ENCODE data around the gene ZMYND19. TPM values are rescaled to one million over a fixed set of nuclear protein-coding genes. Genes with fewer than 3 reads are reported as not detected.
"Not testable (repeated sequence)": the region's sequence is repeated elsewhere in the genome, so short reads cannot be mapped to it uniquely, and the experiment has no call there.

ZMYND19 gene
- total RNA-seq, 1 experiment from 2014 or later, result 51.9 TPM

DNA sequence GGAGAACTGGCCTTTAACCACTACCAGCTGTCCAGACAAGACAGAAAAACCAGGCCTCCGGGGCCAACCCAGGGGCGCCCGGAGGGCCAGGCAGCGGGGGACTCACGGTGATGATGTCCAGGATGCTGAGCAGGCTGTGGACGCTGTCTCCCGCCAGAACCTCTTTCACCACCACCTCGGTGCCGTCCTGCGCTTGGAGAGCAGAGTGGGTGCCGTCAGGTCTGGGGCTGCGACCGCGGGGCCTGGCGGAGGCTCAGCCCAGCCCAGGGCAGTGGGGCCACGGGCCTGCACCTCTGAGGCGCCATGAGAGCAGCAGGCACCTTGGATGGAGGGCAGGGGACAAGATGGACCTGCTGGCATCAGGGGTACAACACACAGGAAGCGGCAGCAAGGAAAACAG lies 49.8 kb downstream of the ZMYND19 start:
- CTCF ChIA-PET, result interaction anchor here (1.1 to 1.8 kb wide), 2 partner anchors 38 to 39 kb away, joined by 5 to 6 read pairs; partner anchors contain the start of gene DPH7
- H3K27ac Mint-ChIP-seq (ENCODE audit: low read depth, unreplicated experiment), result no peak overlapping the region
- intact Hi-C loops (cut with micrococcal nuclease), result no loop called here
- no peak for DNase-seq (ENCODE audit: unreplicated experiment)
- H3K4me1 Mint-ChIP-seq (ENCODE audit: insufficient read depth, unreplicated experiment), result no peaks in the 10 kb centered on the region
- H3K9me3 Mint-ChIP-seq (ENCODE audit: unreplicated experiment), result no peaks in the 10 kb centered on the region
- BruUV-seq (replicated peaks), result no TSS peak
- H3K36me3 Mint-ChIP-seq (ENCODE audit: insufficient read depth, unreplicated experiment), result peaks cover 6% of the 10 kb centered on the region
- no peaks in the 10 kb centered on the region for H3K27me3 Mint-ChIP-seq (ENCODE audit: insufficient read depth, unreplicated experiment)
- TF ChIP-seq, protein P1, sequence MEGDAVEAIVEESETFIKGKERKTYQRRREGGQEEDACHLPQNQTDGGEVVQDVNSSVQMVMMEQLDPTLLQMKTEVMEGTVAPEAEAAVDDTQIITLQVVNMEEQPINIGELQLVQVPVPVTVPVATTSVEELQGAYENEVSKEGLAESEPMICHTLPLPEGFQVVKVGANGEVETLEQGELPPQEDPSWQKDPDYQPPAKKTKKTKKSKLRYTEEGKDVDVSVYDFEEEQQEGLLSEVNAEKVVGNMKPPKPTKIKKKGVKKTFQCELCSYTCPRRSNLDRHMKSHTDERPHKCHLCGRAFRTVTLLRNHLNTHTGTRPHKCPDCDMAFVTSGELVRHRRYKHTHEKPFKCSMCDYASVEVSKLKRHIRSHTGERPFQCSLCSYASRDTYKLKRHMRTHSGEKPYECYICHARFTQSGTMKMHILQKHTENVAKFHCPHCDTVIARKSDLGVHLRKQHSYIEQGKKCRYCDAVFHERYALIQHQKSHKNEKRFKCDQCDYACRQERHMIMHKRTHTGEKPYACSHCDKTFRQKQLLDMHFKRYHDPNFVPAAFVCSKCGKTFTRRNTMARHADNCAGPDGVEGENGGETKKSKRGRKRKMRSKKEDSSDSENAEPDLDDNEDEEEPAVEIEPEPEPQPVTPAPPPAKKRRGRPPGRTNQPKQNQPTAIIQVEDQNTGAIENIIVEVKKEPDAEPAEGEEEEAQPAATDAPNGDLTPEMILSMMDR (IDR thresholded peaks at IDR 0.05; ENCODE audit: unreplicated experiment), result no peak
- POLR2A ChIA-PET, result no interaction called here
- no peak overlapping the region for H3K4me3 Mint-ChIP-seq (ENCODE audit: unreplicated experiment)

DNA sequence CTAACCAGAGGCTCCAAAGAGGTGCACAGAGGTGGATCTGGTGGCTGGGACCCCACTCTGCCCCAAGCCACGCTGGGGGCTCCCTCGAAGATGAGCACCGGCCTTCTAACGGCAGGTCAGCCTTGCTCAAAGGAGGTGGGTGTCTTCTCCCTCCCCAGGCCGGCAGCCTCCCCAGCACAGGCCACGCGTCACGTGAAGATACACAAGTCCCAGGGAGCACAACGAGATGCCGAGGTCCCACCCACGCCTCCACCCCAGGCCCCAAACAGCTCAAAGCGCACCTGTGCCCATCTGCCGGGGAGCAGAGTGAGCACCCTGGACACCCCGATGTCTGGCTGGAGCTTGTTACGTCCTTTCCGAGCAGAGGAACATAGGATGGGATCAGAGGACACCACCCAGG lies 52.3 kb downstream of the ZMYND19 start:
- Mint-ChIP-seq H3K27me3 (ENCODE audit: insufficient read depth, unreplicated experiment) (no peaks in the 10 kb centered on the region), H3K36me3 (ENCODE audit: insufficient read depth, unreplicated experiment) (no peaks in the 10 kb centered on the region), H3K9me3 (ENCODE audit: unreplicated experiment) (no peaks in the 10 kb centered on the region), H3K4me3 (ENCODE audit: unreplicated experiment) (no peak overlapping the region), H3K27ac (ENCODE audit: low read depth, unreplicated experiment) (no peak overlapping the region), H3K4me1 (ENCODE audit: insufficient read depth, unreplicated experiment) (peaks cover 7% of the 10 kb centered on the region)
- POLR2A ChIA-PET, result interaction anchor here (0.7 to 1.6 kb wide), 3 partner anchors 14 to 82 kb away, joined by 3 to 5 read pairs (median 3); partner anchors contain the start of gene MRPL41
- no peak for DNase-seq (ENCODE audit: unreplicated experiment)
- CTCF ChIA-PET, result interaction anchor here (0.8 to 4.0 kb wide), 3 partner anchors 8 to 135 kb away, joined by 3 to 13 read pairs (median 3); partner anchors contain the start of genes EXD3 and NOXA1
- no TSS peak for BruUV-seq (replicated peaks)
- intact Hi-C loops (cut with micrococcal nuclease), result no loop called here
- TF ChIP-seq, protein P1 (IDR thresholded peaks at IDR 0.05; ENCODE audit: unreplicated experiment), result no peak

DNA sequence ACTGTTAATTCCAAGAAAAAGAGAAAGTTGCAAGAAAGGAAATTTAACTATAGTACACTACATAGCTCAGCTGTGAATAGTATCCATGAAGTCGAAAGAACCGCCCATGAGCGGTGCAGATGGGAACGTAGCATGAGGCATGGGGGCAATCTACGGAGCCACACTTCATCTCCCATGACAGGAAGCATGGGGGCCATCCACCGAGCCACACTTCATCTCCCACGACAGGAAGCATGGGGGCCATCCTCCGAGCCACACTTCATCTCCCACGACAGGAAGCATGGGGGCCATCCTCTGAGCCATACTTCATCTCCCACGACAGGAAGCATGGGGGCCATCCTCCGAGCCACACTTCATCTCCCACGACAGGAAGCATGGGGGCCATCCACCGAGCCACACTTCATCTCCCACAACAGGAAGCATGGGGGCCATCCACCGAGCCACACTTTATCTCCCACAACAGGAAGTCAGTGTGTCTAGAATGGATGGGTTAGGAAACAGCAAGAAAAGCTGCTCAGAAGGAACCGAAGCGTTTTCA lies 53.6 kb downstream of the ZMYND19 start:
- H3K4me3 Mint-ChIP-seq (ENCODE audit: unreplicated experiment); DNase-seq (ENCODE audit: unreplicated experiment); H3K27ac Mint-ChIP-seq (ENCODE audit: low read depth, unreplicated experiment); H3K4me1 Mint-ChIP-seq (ENCODE audit: insufficient read depth, unreplicated experiment); intact Hi-C loops (cut with micrococcal nuclease); BruUV-seq (replicated peaks); H3K36me3 Mint-ChIP-seq (ENCODE audit: insufficient read depth, unreplicated experiment); H3K9me3 Mint-ChIP-seq (ENCODE audit: unreplicated experiment); H3K27me3 Mint-ChIP-seq (ENCODE audit: insufficient read depth, unreplicated experiment): not testable (repeated sequence)
- CTCF ChIA-PET, result interaction anchor here (0.7 to 4.0 kb wide), 2 partner anchors 9 to 37 kb away, joined by 3 to 13 read pairs; no protein-coding TSS in a partner anchor
- POLR2A ChIA-PET, result interaction anchor here (1.6 kb wide), 1 partner anchor 15 kb away, joined by 5 read pairs; the partner anchor contains the start of gene MRPL41

DNA sequence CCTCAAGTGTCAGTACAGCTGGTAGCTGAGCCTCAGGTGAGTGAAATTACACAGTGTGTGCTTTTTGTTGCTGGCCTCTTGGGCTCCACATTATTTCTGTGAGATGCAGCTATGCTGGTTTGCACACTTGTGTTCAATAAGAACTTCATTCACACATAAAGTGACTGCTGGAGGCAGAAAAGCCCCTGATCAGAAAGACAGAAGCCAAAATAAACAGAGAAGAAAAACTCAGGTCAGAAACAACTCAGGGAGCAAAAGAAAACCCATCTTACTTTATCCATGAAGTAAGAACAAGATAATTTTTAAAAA lies 55.2 kb downstream of the ZMYND19 start:
- ChIA-PET CTCF (interaction anchor here (0.6 to 4.0 kb wide), 24 partner anchors 8 to 725 kb away, joined by 3 to 13 read pairs (median 3); partner anchors contain the start of gene DPH7), POLR2A (interaction anchor here (0.5 to 1.6 kb wide), 11 partner anchors 9 to 406 kb away, joined by 3 to 10 read pairs (median 4); partner anchors contain the start of genes EHMT1, MRPL41, NSMF and PNPLA7)
- no peaks in the 10 kb centered on the region for H3K9me3 Mint-ChIP-seq (ENCODE audit: unreplicated experiment)
- DNase-seq (ENCODE audit: unreplicated experiment), result no peak
- no peaks in the 10 kb centered on the region for H3K36me3 Mint-ChIP-seq (ENCODE audit: insufficient read depth, unreplicated experiment)
- intact Hi-C loops (cut with micrococcal nuclease), result no loop called here
- H3K4me1 Mint-ChIP-seq (ENCODE audit: insufficient read depth, unreplicated experiment), result peaks cover 7% of the 10 kb centered on the region
- BruUV-seq (replicated peaks), result no TSS peak
- H3K27ac Mint-ChIP-seq (ENCODE audit: low read depth, unreplicated experiment), result no peak overlapping the region
- H3K27me3 Mint-ChIP-seq (ENCODE audit: insufficient read depth, unreplicated experiment), result no peaks in the 10 kb centered on the region
- H3K4me3 Mint-ChIP-seq (ENCODE audit: unreplicated experiment), result no peak overlapping the region
- TF ChIP-seq, protein P1 (IDR thresholded peaks at IDR 0.05; ENCODE audit: unreplicated experiment), result no peak
